GM18868 (cell line): ENCODE results near the gene PCBD2.
"Not testable (repeated sequence)": the region's sequence is repeated elsewhere in the genome, so short reads cannot be mapped to it uniquely, and the experiment has no call there.

Experiments used
- ATAC-seq: cut with Tn5 transposase; IDR thresholded peaks from one replicate; pipeline ENCODE4 v1.9.1; 2021; ENCODE audit warnings: mild to moderate bottlenecking, moderate library complexity; ENCODE audit not compliant: unreplicated experiment

Gene PCBD2

GRCh38 chr5:134905246-134905996 lies 490 bp downstream of the PCBD2 start:
- ATAC-seq, result peak; percentile 21

DNA sequence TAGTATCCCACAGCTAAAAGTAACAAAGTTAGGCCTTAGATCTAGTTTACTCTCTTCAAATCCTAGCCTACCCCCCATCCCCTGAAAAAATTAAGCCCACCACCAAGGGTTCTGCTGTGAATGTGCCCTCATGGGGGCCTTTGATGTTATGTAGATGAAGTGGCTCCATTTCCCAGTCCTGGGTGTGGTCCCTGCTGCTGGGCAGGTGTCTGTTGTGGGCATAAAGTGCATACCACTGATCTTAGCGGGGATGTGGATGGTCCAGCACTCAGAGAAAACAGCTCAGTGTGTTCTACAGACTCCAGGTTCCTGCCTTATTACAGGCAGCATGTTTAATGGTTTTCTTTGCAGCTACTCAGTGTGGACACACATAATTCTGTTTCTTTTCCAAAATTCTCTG lies 1.9 kb downstream of the PCBD2 start:
- no peak for ATAC-seq

GRCh38 chr5:134910752-134911151 lies 5.8 kb downstream of the PCBD2 start:
- ATAC-seq, result not testable (repeated sequence)

GRCh38 chr5:134911285-134912206 lies 6.6 kb downstream of the PCBD2 start:
- no peak for ATAC-seq

DNA sequence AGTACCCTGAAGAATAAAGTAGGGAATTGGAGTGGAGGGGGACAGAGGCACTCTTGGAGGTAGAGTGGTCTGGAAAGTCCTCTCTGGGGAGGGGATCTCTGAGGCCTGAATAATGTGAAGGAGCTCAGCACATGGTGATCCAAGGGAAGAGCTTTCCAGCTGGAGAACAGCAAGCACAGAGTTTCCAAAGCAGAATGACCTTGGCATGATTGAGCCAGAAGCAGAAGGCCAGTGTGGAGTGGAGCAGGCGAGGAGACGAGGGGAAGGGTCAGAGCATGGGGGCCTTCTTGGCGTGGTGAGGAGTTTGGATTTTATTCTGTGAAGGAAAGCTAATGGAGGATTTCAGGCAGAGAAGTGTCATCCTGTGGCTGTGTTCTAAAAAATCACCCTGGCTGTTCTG lies 8.3 kb downstream of the PCBD2 start:
- no peak for ATAC-seq

DNA sequence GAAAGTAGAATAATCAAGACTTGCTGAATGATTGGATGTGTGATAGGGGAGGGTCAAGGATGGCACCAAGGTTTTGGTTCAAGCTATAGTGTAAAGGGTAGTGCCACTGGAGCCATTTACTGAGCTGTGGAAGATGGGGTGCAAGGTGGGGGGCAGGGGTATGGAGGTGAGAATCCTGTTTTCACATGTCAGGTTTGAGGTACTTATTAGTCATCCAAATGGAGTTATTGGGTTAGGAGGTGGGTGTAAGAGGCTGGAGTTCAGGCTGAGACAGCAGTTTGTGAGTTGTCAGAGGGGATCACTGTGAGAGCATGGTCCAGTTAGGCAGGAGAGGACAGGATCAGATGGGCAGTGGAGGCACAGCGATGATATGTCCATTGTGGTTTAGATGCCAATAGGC lies 8.9 kb downstream of the PCBD2 start:
- ATAC-seq, result no peak

GRCh38 chr5:134917070-134917815 lies 12.3 kb downstream of the PCBD2 start:
- ATAC-seq, result no peak

DNA sequence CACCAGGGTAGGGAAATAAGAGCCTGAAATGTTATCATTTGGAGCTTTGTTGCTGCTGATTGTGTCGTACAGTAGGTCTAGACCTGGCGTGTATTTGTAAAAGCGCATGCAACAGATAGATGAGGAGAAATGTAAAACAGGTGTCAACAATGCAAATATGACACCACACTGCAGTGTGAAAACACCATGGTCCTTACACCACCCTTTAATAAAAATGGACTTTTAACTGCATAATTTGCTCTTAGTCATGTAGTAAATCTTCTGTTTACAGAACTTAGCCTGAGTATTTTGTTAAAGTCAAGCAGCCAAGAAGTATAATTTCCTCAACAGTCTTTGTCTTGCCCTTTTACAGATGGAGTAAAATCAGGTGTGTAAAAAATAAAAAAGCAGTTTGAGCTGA lies 13.9 kb downstream of the PCBD2 start:
- ATAC-seq, result no peak

DNA sequence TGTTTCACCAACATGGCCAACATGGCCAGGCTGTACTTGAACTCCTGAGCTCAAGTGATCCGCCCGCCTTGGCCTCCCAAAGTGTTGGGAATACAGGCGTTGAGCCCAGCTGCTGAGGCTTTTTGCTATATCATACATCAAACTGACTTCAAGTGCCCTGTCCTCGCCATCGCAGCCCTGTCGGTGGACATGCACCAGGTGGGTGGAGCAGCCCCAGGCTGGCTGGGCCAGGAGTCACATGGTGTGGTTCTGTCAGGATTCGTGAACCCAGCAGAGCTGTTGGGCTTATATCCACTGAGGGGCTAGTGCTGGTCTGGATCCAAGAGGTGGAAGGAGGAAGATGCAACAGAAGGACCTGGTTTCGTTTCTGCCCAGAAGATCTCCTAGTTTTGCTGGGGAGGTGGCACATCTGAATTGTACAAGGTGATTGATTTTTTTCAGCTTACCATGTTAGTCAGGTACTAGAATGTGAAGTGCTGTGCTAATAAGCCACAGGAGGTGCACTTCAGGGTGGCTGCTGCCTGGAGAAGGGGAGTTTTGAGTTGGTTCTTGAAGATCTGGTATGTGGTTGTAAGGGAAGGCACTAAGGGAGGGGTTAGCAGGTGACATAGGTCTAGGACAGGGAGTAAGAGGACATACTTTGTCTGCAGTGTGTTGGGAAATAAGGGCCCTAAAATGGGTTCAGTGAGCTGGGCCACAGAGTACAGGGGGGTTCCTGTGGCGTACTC lies 16.1 kb downstream of the PCBD2 start:
- no peak for ATAC-seq

GRCh38 chr5:134932508-134932907 lies 27.6 kb downstream of the PCBD2 start:
- ATAC-seq, result no peak

- no peak for ATAC-seq
Observed at GRCh38 chr5:134934202-134934601, 29.3 kb downstream of the PCBD2 start.

GRCh38 chr5:134935711-134936602 lies 31.0 kb downstream of the PCBD2 start:
- no peak for ATAC-seq

GRCh38 chr5:134937526-134937925 lies 32.6 kb downstream of the PCBD2 start:
- ATAC-seq, result no peak

DNA sequence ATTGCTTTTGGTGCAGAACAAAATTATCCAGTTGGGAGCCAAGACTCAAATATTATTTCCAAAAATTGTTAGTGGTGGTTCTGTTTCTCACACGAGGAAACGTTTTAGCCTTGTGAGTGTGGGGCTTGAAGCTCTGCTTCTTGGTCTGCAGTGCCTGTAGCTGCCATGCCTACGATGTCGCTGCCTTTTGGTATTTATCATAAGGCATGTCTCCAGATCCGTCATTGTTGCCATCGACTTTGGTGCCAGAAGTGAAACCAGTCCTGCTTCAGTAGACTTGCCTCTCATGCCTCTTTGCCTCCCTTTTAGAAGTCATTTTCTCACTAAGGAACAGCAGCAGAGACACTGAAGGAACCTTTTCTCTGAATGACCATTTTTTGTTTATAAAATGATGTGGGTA lies 33.1 kb downstream of the PCBD2 start:
- ATAC-seq, result no peak

DNA sequence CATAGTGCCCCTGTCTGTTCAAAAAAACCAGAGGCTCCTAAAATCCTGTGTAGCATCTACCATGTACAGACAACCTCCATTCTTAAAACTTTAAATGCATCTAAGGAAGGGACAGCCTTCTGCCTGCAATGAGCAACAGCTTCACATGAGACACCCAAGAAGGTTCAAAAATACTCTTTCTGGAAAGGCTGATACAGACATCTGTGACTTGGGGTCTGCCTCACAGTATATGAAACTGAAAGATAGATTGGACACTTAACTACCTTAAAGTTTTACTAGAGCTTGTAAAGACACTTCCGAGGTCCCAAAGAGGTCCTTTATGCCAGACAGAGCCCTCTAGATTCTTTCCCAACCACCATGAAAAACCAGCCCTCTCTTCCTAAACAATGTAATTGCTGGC lies 34.6 kb downstream of the PCBD2 start:
- ATAC-seq, result no peak

DNA sequence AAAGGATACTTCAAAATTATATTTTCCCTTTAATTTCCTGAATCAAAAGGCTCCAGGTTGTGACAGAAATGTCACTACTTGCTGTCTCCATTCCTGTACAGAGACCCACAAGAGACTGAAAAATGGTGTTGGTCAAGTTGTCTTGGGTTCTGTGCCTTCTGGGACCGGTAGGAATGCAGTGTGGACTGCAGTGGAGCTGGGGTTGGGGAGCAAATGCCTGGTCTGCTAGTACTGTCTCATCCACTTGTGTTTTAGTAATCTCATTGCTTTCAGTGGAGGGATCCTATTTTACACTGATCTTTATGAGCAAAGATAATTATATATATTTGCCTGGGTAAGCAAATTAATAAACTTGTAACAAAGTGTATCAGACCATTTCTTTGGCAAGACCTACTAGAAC lies 38.6 kb downstream of the PCBD2 start:
- no peak for ATAC-seq

DNA sequence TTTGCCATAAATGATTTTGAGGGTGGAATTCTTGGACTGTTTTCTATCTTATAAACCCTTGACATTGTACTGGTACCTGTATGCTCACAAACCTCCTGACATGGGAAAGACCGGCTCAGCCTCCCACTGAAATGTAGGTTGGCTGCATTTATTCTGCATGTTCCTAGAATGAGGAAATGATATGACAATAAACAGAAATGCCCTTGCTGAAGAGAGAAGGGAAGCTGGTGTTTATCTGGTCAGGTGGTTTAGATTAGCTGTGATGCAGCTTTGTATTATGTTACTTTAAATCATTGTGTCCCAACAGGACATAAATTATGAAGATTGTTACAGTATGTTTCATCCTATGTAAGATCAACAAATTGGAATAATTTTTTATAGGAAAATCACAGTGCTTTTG lies 39.7 kb downstream of the PCBD2 start:
- ATAC-seq, result no peak

DNA sequence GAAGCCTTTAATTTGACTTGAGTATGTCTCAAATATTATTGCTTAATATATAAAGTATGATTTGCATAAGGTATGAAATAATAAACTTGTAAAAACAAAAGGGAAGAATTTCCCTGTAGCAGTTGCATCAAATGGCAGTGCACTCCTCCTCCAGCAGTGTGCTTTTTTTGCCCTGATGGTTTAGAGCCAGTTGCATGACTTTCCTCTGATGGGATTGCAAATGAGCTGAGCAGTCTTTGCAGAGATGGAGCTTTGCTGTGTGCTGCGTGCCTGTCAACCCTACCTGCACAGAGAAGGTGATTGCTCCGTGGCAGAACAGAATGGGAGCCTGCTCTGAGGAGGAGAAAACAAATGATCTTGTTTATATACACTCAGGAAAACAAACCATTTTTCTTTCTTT lies 40.1 kb downstream of the PCBD2 start:
- ATAC-seq, result no peak

GRCh38 chr5:134948911-134949310 lies 44.0 kb downstream of the PCBD2 start:
- ATAC-seq, result no peak

GRCh38 chr5:134949316-134949715 lies 44.4 kb downstream of the PCBD2 start:
- ATAC-seq, result no peak
